ENCODE results near the gene FGF2.
"Not testable (repeated sequence)": the region's sequence is repeated elsewhere in the genome, so short reads cannot be mapped to it uniquely, and the experiment has no call there.

FGF2 gene

DNA sequence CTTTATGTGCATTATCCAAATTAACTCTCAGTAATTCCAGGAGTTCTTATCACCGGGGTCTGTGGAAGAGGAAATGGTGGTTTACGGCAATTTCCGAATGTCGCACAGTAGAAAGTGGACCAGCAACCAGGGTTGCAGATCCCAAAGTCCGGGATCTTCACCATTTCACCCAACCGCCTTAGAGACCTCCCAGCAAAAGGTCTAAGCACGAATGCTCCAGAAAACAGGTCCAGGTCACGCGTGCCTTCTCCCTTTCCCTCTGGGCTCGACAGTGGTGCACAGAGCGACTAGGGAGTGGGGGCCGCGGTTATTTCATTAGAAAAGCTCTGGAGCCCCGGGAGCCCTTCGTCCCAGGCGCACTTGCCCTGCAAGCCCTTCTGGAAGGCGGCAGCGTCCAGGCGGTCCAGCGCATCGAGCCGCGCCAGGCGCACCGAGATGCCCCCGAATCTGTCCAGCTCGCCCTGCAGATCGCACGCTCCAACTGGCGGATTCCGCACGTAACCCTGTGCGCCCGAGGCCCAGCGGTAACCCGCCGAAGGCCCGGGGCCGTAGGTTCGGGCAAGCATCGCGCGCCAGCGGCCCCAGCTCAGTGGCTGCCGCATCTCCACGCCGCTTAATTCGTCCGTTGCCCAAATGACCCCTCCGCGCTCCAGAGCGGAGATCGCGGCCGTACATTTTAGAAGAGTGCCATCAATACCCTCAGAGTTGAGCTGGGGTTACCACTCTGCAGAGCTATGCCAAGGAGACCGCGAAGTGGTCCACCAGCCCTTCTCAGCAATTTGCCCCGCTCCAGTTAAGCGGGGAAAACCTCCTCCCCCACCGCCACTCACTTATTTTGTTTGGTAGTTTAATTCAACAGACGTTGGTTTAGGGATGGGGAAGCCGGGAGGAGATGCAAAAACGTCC lies 95.6 kb downstream of the FGF2 start, which contains the start of gene NUDT6:
Gene NUDT6, minus strand, starts transcription at position 627 of the 906 bp plus-strand sequence. Its CDS starts 25 bp downstream, at position 602.
- peak in 1 of 3 donors; percentile 14 for DNase-seq (ENCODE audit: low read depth in 3 of 3, low spot score in 1 of 3)

DNA sequence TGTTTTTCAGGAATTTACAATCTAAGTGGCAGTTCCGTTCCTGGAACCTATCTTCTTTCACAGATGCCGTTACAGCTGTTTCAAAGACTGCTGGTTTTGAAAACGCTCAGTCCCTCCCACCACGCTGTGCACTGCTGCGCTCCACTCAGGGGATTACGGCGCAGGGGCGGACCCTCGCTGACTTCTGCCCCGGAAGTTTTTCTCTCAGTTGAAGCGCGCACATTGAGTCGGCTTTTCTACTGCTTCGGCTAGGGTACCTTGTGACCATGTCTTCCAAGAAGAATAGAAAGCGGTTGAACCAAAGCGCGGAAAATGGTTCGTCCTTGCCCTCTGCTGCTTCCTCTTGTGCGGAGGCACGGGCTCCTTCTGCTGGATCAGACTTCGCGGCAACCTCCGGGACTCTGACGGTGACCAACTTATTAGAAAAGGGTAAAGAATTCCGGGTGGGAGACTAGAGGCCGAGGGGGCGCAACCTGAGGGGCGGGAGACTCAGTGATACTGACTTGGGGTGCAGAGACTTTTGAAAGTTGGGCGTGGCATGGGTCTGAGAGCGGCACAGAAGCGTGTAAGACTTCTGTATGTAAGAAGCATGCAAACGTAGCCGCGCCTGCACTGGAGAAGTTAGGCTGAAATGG lies 96.4 kb downstream of the FGF2 start:
- DNase-seq (ENCODE audit: low read depth in 3 of 3, low spot score in 1 of 3): peak; percentile 52 to 70 (median 66)

DNA sequence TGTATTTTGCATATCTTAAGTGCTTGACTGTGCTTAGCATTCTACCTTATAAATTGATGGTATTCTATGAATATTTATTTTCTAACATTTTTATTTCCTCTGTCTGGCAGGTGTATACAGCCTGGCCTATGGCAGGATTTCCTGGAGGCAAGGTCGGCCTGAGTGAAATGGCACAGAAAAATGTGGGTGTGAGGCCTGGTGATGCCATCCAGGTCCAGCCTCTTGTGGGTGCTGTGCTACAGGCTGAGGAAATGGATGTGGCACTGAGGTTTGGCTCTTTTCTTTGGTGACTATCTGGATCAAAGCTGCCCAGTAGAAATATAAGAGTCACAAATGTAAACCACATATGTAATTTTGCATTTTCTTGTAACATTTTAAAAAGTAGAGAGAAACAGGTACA lies 102.3 kb downstream of the FGF2 start:
- DNase-seq (ENCODE audit: low read depth in 3 of 3, low spot score in 1 of 3): no peak

DNA sequence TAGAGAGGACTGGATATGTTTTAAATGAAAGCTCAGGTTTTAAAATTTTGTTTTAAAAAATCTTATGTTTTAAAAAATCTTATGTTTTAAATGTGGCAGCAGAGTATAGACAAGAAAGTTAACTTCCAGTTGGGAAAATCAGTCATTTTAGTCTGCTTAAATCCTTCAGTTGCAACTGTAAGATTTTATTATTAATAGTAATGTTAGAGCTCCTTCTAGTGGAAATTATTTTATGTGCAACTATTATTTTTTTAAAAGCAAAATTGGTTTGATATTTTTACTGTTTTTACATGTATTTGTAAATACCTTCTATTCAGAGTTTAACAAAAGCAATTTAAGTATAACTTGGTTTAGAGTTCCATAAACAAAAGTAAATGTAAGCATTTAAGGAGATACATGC lies 104.2 kb downstream of the FGF2 start:
- DNase-seq (ENCODE audit: low read depth in 3 of 3, low spot score in 1 of 3): no peak

DNA sequence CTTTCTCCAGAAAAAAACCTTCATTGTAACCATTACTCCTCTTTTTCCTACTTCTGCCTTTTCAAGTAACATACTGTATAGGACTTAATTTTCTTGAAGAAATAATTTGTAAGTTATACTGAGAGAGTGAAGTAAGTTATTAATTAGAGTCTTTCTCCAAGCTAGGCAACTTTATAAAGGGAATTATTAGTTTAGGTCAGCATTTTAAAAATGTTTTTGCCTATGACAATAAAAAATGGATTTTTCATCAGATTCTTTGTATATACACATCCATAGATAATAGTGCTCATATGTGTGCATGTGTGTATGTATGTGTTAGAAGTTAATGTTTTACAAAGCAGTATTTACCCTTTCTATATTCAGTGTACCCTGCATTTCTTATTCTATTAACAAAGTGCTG lies 106.1 kb downstream of the FGF2 start:
- no peak for DNase-seq (ENCODE audit: low read depth in 3 of 3, low spot score in 1 of 3)

DNA sequence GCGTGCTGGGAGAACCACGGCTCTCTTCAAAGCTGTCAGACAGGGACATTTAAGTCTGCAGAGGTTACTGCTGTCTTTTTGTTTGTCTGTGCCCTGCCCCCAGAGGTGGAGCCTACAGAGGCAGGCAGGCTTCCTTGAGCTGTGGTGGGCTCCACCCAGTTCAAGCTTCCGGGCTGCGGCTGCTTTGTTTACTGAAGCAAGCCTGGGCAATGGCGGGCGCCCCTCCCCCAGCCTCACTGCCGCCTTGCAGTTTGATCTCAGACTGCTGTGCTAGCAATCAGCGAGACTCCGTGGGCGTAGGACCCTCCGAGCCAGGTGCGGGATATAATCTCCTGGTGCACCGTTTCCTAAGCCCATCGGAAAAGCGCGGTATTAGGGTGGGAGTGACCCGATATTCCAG lies 118.5 kb downstream of the FGF2 start:
- not testable (repeated sequence) for DNase-seq (ENCODE audit: low read depth in 3 of 3, low spot score in 1 of 3)

DNA sequence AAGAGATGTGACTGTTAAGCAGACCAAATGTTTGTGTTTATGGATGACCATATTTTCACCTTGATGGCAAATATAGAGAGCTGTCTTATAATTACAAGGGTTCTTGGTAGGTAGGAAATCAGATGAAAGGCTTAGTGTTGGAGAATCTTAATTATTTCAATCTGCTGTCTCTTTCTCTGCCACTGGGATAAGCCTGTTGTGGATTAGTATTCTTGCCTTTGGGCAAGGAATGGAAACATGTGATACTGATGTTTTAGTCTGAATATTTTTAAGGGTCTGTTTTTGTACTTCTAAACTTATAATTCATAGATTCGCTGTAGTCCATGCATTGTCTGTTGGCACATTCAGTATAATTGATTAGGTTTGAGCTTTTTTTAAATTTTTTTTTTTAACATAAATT lies 119.5 kb downstream of the FGF2 start:
- DNase-seq (ENCODE audit: low read depth in 3 of 3, low spot score in 1 of 3): no peak
